Ureter (tissue), 1 donor: ENCODE results near the gene PLCH2. TPM values are rescaled to one million over a fixed set of nuclear protein-coding genes. Genes with fewer than 3 reads are reported as not detected.
A peak's percentile ranks its signal among the peaks of the same experiment; 100 is the strongest.

Experiments
- DNase-seq: peaks from one replicate; pipeline ENCODE4 v3.0.0-alpha.2; 2020; ENCODE audit warnings: low spot score
- total RNA-seq: library from RNA; stranded (reverse); gene quantifications from one replicate; pipeline ENCODE4 v1.2.4, GENCODE V29; 2023
- donor health status: DM: yes; HTN: yes; CAD: no.

PLCH2 gene
- total RNA-seq, 1 donor from 2014 or later, result 90.0 TPM

- DNase-seq, result no peak
Observed at GRCh38 chr1:2514863-2515762, 39.0 kb downstream of the PLCH2 start.

DNA sequence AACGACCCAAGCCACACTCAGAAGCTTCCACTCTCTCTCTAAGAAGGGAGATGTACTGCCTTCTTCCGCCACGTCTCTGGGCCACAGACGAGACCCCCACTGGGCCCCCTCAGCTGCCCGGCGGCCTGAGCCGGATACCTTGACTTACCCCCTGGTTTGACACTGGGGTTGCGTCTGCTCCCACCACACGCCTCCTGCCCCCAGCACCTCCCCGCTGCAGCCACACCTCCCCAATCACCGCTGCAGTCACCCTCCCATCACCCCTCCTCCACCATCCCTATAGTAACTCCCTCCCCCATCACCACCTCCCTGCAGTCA lies 39.6 kb downstream of the PLCH2 start:
- no peak for DNase-seq

GRCh38 chr1:2516124-2516523 lies 40.0 kb downstream of the PLCH2 start:
- DNase-seq, result no peak

DNA sequence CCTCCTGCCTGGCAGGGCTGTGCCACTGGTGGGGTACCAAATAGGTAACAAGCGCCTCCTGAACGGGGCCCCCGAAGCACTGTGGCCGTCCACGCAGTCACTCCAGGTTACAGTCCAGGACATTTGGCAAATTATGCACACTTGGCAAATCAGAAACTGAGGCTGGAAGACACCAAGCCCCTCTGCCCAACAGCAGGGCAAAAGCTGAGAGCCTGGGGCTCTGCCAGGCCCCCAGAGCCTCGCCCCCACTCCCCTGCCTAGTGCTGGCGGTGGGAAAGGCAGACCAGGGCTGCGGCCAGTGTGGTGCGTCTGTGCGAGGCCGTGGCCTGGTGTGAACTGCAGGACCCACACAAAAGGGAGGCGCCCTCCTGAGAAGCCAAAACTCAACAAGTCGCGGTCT lies 40.9 kb downstream of the PLCH2 start:
- no peak for DNase-seq

DNA sequence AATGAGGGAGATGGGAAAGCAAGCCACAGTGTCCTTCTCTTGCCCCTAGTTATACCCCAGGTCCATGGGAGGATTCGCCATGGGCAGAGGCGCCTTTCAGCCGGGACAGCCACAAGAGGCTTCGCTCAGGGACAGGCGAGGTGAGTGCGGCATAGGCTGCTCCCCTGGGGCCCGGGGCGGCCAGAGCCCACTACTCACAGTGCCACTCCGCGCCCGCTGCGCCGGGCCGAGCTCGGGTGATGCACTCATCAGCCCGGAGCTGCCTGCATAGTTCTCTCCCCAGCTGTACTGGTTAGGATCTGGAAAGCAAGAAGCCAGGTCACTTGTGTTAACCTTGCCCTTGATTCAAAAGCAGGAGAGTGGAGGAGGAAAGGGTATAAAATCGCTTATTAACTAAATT lies 41.9 kb downstream of the PLCH2 start:
- DNase-seq, result no peak

GRCh38 chr1:2518528-2518927 lies 42.4 kb downstream of the PLCH2 start:
- DNase-seq, result no peak

DNA sequence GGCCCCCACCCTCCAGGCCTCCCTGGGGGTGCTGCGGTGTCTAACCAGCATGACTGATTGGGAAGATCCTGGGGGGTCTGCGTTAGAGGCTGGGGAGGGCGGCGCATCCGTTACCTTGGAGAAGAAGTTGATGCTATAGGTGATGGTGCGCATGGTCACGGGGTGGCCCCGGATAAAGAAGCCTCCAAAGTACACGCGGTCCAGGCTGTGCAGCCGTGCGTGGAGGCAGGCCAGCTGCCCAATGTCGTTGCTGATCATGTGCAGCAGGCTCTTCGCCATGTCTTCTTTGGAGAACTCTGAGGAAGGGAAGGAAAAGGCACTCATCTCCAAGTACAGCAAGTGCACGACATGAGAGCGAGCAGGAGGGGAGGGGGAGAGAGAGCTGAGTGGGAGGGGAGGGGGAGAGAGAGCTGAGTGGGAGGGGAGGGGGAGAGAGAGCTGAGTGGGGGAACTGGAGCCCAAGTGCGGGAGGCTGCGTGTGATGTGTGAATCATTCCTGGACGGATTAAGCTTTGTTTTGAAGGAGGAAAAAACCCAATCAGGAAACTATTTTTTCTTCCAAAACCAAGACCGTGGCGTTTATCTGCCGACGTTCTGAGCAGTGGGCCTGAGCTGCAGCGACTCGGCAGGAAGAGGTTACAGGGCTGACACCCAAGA lies 43.1 kb downstream of the PLCH2 start:
- DNase-seq, result no peak

GRCh38 chr1:2519729-2520128 lies 43.6 kb downstream of the PLCH2 start:
- DNase-seq, result no peak

DNA sequence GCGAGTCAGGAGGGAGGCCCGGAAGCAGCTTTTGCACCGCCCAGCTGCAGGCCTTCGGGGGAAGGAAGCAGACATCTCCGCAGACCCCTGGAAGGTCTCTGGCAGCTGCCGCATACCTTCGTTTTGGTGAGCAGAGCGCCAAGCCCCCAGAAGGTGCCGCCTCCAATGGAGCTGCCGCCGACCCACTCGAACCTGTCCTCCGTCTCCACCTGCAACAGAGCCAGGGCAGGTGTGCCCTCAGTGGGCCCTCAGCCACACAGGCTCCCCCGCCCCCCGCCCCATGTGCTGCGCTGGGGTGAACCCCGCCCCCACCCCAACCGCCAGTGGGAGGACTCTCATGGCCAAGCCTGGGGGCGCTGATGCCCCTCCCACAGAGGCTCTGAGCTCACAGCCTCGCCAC lies 44.1 kb downstream of the PLCH2 start:
- no peak for DNase-seq

DNA sequence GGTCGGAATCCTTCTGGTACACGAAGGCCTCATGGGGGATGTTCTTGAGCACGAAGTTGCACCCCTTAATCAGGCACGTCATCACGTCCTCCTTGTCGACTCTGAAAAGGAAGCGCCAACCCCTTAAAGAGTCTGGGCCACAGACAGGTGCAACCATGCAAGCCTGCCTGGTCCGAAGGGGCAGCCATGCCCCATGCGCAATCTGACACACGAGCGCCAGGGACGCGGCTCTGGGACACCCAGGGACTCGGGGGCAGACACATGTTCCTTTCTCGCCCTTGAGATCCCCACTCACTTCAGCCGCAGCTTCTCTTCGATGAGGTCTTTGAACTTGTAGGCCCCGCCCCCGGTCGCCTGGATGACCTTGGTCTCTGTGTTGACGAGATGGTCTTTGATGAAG lies 44.7 kb downstream of the PLCH2 start:
- DNase-seq, result no peak

DNA sequence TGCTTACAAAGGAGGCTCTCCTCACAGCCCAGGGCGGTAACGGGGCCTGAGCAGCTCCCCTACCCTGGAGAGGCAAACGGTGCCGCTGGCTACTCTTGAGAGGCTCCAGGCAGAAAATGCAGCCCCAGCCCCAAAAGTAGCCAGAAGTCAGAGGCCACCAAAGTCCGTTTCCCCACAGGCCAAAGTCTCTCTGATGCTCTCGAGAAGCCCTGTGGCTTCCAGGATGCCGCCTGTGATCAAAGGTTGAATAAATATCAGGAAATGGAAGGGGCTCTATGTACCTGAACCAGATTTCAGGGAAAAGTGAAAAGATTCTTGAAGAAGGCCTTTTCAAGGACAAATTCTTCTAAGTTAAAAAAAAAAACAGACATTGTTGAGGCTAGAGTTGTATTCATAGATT lies 46.1 kb downstream of the PLCH2 start:
- no peak for DNase-seq

DNA sequence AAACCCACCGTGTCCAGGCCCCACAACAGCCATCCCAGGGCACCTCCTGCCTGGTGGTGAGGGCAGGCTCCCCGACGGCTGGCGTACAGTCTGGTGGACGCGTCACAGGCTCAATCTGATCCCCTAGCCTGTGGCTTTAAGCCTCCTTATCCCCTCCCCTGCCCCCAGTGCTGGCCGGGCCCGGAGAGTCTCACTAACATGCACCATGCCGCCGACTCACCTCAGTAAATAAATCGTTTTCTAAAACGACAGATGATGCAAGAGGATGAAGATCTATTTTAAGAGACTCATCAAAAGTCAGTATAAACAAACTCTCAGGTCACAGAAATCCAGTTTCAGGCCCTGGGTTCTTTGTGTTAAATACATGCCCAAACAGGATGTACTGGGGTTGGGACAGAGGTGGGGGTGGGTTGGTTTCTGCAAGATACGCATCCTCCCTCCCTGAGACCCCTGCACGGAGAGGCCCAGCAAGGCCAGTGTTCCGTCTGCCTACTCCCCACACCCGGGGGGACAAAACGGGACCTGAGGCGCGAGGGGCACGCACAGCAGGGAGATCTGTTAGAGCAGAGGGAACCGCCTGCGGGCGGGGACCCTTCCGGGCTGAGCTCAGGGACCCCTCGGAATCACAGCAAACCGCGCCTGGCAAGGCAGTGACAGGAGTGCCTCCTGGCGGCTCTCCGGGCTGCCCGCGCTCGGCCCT lies 47.3 kb downstream of the PLCH2 start:
- DNase-seq, result no peak

GRCh38 chr1:2523891-2524609 lies 48.0 kb downstream of the PLCH2 start:
- DNase-seq, result no peak

GRCh38 chr1:2525572-2525919 lies 49.5 kb downstream of the PLCH2 start:
- DNase-seq, result no peak

- peak; percentile 91 for DNase-seq
Observed at GRCh38 chr1:2525920-2526823, 50.1 kb downstream of the PLCH2 start, which contains the start of gene PANK4. Gene PANK4, minus strand, starts transcription at chr1:2526596. Its CDS starts 9 bp downstream, at chr1:2526587.

- DNase-seq, result no peak
Observed at GRCh38 chr1:2526824-2527555, 50.9 kb downstream of the PLCH2 start.

GRCh38 chr1:2527556-2527860 lies 51.4 kb downstream of the PLCH2 start:
- no peak for DNase-seq

- no peak for DNase-seq
Observed at GRCh38 chr1:2528016-2528415, 51.9 kb downstream of the PLCH2 start.

GRCh38 chr1:2528611-2528965 lies 52.5 kb downstream of the PLCH2 start:
- DNase-seq, result no peak

DNA sequence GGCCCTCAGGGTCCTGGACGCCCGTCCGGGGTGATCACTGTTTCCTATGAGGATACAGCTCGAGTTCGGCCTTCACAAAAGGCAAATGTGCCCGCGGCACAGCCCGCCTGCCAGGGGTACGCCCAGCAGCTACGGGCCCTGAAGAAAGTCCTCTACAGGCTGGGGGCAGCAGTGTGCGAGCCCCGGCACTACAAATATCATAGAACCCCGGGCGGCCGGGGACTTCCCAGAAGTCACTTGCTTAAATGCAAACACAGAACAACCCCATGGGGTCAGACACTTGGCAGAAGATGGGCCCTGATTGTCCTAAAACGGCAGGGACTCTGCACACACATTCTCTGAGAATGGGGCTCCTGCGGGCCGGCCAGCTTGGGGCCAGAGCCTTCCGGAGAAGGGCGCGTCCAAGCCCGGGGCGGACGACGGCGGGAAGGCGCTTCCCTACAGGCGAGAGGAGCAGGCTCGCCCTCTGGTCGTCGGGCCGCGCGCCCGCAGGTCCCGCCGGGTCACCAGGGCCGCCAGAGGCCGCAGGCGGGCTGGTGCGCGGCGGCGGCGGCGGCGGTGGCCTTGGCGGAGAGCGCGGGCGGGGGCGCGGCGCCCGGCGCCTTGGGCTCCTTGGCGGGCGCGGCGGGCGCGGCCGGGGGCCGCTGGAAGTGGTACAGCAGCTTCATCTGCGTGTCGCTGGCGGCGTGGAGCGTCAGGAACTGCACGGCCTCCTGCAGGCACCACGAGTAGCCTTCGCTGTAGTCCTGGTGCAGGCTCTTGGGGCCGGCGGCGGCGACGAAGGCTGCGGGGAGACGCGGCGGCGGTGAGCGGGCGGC lies 53.1 kb downstream of the PLCH2 start:
- DNase-seq, result no peak
